ENCODE data around the gene GIMAP8.
"Not testable (repeated sequence)": the region's sequence is repeated elsewhere in the genome, so short reads cannot be mapped to it uniquely, and the experiment has no call there.

The GIMAP8 gene

GRCh38 chr7:150468241-150468640 is 17.8 kb downstream of the GIMAP8 start:
- DNase-seq = no peak

- DNase-seq = no peak
Observed at GRCh38 chr7:150471886-150472285, 21.5 kb downstream of the GIMAP8 start.

- no peak for DNase-seq
Observed at GRCh38 chr7:150473902-150474301, 23.5 kb downstream of the GIMAP8 start.

- no peak for DNase-seq
Observed at GRCh38 chr7:150476285-150476684, 25.9 kb downstream of the GIMAP8 start.

- no peak for DNase-seq
Observed at GRCh38 chr7:150476819-150477631, 26.6 kb downstream of the GIMAP8 start.

GRCh38 chr7:150479023-150479716 is 28.7 kb downstream of the GIMAP8 start:
- DNase-seq = no peak

- no peak for DNase-seq
Observed at GRCh38 chr7:150481186-150481920, 30.9 kb downstream of the GIMAP8 start.

- DNase-seq = no peak
Observed at GRCh38 chr7:150481922-150482321, 31.5 kb downstream of the GIMAP8 start.

- not testable (repeated sequence) for DNase-seq
Observed at GRCh38 chr7:150483514-150483913, 33.1 kb downstream of the GIMAP8 start.

GRCh38 chr7:150484071-150484470 is 33.6 kb downstream of the GIMAP8 start:
- not testable (repeated sequence) for DNase-seq

- no peak for DNase-seq
Observed at GRCh38 chr7:150487625-150488024, 37.2 kb downstream of the GIMAP8 start.

- no peak for DNase-seq
Observed at GRCh38 chr7:150489782-150490181, 39.4 kb downstream of the GIMAP8 start.

GRCh38 chr7:150493442-150493841 is 43.0 kb downstream of the GIMAP8 start:
- DNase-seq = not testable (repeated sequence)

- no peak for DNase-seq
Observed at GRCh38 chr7:150502519-150502918, 52.1 kb downstream of the GIMAP8 start.

- no peak for DNase-seq
Observed at GRCh38 chr7:150503155-150503554, 52.7 kb downstream of the GIMAP8 start.

GRCh38 chr7:150503581-150503980 is 53.2 kb downstream of the GIMAP8 start:
- DNase-seq = no peak

GRCh38 chr7:150507947-150508602 is 57.6 kb downstream of the GIMAP8 start:
- DNase-seq = no peak

GRCh38 chr7:150511048-150511447 is 60.6 kb downstream of the GIMAP8 start:
- no peak for DNase-seq

- DNase-seq = no peak
Observed at GRCh38 chr7:150513758-150514157, 63.3 kb downstream of the GIMAP8 start.

GRCh38 chr7:150514748-150515222 is 64.4 kb downstream of the GIMAP8 start, which contains the start of gene GIMAP7:
Gene GIMAP7, plus strand, starts transcription at chr7:150514872. Its CDS starts 5,103 bp downstream, at chr7:150519975.
- no peak for DNase-seq

GRCh38 chr7:150515248-150516147 is 65.1 kb downstream of the GIMAP8 start:
- DNase-seq = no peak
